Erythroblast (primary cell): ENCODE data around the gene LIPG.

Experiments
- GATA1 ChIP-seq: IDR thresholded peaks from 2 replicates; pipeline ENCODE4 v1.6.1; 2011; ENCODE audit warnings: low read depth, mild to moderate bottlenecking, control low read depth, low read length, moderate library complexity
- POLR2A ChIP-seq: IDR thresholded peaks from 2 replicates; pipeline ENCODE4 v1.6.1; 2011; ENCODE audit warnings: mild to moderate bottlenecking, low read length

- no peak for TF ChIP-seq POLR2A
- no peak for TF ChIP-seq GATA1
Measured at GRCh38 chr18:49560624-49561288, 1.1 kb upstream of the LIPG start.
